Fibroblast of skin of right quadriceps (primary cell): Measurements from ENCODE around the gene LPXN.
A peak's percentile ranks its signal among the peaks of the same experiment; 100 is the strongest.

Experiments
- DNase-seq: peaks from one replicate; pipeline ENCODE4 v3.0.0-alpha.2; 2013

Gene LPXN

DNA sequence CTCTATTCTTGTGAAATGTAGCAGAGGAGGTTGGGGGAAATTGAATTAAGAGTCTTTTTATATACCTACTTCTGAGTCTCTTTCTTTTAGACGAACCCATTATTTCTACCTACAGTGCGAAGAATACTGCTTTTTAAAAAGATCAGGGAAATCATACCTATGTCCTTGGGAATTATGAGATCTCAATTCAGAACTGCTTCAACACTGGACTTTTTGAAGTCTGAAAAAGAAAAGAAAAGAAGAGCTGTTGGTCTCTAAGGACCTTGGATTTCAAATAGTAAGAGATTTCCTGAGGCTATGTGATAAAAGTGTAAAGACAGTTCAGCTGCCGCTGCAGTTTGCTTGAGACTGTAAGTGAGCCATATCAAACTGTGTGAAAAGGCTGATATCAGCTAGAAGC lies 64.0 kb downstream of the LPXN start:
- no peak for DNase-seq

DNA sequence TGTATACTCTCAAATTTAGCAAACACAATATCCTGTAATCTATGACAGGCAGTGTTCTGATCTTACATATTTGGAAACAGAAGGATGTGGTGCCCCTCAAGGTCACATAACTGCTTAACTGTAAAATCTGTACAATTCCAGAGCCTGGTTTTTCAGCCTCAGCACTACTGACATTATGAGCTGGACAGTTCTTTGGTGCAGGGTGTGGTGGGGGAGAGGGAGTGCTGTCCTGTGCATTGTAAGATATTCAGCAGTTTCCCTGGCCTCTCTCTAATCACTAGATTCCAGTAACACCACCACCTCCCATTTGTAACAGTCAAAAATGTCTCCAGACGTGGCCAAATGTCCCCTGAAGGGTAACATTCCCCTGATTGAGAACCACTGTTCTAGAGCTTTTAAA lies 65.9 kb downstream of the LPXN start:
- DNase-seq = no peak

DNA sequence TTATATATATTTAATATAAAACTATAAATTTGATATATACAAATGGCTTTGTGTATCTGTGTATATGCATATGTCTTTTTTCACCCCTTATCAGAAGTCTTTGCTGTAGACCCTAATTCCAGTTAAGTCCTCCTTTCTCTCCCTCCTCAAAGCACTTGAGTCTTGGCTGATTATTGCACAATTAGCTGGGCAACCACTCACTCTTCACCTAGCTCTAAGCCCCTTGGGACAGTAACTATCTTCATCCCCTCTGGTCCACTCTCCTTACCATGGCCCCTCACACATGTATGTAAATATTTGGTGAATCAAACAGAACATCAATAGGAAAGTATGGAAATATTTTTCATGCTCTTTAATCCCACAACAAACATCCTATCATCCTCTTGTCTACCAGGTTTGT lies 66.8 kb downstream of the LPXN start:
- no peak for DNase-seq

DNA sequence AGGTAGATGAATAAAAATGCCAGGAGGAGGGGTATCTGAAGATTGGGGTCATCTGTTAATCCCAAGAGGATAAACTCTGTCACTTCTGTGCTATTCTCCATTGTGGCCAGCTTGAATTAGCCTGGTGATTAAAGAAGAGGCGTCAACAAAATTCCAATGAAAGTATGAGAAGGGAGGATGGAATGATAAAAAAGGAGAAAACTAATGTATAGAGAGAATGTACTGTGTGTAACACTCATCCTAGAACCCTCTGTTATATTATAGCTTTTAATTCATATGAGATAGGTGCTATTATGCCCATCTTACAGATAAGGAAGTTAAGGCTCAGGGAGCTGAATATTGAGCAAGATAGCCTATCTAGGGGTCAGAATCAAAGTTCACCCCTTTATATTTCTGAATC lies 67.7 kb downstream of the LPXN start, which contains the start of gene OR5B21:
OR5B21 (minus strand) TSS at position 101 of the 400 bp plus-strand sequence; CDS start at position 101, 0 bp downstream.
- no peak for DNase-seq

DNA sequence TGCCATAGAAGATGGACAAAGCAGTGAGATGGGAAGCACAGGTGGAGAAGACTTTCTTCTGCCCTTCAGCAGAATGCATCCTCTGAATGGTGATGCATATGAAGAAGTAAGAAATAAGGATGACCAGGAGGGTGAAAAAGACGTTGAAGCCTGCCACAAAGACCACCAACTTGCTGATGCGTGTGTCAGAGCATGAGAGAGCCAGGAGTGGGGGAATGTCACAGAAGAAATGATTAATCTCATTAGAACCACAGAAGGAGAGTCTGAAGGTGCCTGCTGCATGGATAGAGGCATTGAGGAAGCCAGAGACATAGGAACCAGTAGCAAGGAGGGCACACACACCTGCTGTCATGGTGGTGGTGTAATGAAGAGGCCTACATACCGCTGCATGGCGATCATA lies 68.3 kb downstream of the LPXN start:
- no peak for DNase-seq

DNA sequence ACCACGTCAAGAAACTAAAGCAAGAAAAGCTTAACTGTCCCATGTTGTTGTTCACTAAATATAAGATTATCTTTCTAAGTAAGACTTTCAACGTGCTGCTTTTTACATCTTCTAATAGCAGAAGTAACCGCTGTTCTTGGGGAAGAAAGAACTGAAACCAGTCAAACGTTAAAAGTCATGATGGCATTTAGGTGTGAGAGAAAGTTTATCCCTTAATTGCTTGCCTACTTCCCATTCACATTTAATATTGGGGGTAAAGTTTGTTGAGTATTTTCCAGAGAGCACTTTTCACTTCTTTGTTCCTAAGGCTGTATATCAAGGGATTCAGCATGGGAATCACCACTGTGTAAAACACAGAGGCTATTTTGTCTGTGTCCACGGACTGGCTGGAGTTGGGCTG lies 68.7 kb downstream of the LPXN start:
- DNase-seq = no peak

DNA sequence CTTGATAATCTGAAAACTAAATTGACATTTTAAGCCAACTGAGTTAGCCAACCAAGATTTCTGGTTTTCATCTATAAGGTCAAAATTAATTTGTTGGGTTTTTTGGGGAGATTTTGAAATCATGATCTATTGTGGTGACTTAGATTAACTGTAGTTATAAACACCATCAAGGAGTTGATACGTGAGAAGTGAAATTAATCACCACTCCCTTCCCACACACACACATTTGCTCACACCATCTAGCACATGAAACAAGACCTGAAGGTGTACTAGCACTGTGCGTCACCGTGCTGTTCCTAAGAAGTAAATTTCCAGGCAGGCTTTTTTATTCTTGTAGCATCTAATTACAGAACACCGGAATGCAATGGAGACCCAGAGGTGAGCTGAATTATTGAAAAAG lies 69.8 kb downstream of the LPXN start:
- DNase-seq = no peak

DNA sequence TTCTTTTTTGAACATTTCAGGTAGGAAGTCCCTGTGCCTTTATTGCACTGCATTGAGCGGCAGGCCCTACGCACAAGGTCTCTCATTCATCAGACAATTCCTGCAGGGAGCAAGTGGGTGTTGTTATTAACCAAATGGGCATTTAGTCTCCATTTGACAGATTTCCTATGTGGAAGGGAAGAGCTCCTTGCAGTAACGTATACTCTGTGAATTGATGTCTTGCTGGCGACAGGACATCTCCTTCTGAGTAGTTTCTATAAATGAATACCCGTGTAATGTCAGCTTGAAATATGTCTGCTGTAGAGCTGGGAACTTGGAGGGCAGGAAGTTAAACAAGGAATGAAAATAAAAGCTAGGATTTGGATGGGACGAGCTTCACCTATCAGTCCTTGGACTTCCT lies 71.4 kb downstream of the LPXN start:
- DNase-seq = no peak

DNA sequence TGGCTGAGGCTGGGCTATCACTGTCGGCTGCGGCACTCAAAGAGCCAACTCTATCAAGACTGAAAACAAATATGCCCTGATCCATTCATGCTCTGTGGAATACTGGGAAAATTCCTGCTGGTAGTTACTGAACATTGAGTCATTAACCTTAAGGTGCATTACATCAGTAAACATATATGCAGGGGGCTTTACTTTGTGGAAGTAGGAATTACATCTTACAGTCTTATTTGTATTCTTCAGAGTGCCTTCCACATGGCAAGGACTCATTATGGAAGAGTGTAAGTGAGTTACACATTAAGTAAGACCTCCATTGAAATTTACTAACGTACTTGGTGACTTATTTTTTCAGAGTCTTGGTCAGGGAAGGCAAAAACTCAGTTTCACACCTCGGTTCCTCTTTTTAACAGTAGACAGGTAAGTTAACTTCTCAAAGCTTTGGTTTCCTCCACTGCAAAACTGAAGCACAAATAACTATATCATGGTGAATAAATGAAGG lies 72.2 kb downstream of the LPXN start:
- DNase-seq = peak; percentile 7

DNA sequence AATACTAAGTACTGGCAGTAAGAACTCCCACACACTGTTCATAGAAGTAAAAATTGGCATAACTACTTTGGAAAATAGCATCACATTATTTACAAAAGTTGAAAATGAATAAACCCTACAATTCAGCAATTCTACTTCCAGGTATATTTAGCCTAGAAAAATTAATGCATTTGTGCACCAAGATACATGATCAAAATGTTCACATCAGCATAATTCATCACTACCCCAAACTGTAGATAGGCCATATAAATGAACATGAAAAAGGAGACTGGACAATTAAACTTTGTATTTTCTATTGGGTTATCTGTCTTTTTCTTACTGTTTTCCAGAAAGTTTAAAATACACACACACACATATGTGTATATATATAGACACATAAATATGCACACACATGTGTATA lies 73.7 kb downstream of the LPXN start:
- no peak for DNase-seq

DNA sequence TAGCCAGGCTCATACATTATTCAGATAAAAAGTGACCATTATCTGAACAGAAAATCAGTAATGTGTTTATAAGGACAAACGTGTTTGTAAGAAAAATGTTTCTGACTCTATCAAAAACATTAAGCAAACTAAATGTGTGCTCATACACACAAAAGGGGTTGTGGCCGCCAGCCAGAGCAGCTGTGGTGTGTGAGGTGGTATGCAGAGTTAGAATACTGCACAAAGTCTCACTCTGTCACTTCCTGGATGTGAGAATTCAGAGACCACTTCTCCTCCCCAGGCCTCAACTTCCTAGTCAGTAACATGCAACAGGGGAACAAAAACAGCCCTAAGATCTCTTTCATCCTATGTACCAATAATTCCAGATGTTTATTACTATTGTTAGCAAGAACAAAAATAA lies 77.2 kb downstream of the LPXN start:
- DNase-seq = no peak

DNA sequence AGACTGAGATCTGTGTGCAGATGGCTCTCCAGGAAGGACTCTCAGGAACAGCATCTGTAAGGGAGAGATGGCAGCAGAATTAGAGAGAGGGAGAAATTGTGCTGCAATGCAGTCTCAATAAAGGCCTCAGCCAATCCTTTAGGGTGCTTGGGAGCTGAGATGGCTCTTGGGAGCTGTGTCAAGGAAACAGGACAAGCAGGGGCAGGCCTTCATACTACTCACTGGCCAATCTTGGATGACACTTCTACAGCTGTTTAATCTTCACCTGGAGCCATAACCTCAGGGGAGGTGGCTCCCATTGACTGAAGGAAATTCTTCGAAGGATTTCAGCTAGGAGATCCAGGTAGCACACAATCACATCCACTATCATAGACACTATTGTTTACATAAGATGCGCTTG lies 77.7 kb downstream of the LPXN start:
- DNase-seq = no peak

DNA sequence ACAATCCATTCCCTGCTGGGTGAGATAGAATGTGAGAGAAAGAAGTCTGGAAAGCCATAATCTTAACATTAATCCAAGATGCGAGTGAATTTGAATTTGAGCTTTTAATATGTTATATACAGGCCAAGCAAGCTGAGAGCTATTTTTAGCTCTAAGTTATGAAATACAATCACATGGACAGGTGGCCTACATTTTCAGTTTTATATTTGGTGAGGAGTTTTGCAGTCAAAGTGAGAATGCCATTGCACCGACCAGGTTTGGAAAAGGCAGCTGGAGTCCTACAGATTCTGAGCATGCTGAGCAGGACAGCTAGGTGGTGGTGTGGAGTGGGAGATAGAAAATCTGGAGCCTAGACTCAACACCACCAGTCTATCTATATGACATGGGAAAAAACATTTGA lies 79.8 kb downstream of the LPXN start:
- DNase-seq = no peak

DNA sequence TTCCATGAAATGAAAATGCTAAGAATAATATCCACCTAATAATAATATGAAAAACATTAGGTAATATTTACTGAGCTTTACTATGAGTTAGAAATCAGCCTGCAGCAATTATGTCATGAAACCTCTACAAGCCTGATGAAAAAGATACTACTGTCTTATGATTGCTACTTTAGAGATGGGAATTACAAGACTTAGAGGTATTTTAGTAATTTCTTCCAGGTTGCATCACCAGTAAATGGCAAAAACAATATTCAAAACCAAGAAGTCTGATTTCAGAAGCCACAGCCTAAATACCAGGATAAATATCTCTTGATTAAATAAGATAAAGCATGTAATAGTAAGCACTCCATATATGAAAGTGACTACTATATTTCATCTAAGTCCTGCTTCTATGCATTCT lies 81.6 kb downstream of the LPXN start:
- peak; percentile 19 for DNase-seq

DNA sequence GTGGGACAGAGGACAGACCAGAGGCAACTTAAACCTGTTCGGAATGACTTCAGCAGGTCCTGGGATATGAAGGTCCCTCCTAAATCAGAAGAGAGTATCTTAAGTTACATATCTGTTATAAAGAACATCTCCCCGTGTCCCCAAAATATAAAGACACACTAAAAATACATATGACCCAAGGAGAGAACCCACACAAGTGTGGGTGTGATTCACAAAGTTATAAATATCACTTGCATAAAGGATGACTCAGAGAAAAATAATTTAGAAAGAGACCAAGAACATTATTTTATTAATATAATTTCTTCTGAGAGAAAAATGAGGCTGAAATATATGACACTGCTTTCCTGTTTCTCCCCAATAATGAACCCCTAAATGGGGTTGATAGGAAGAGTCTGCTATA lies 82.0 kb downstream of the LPXN start:
- peak; percentile 2 for DNase-seq

DNA sequence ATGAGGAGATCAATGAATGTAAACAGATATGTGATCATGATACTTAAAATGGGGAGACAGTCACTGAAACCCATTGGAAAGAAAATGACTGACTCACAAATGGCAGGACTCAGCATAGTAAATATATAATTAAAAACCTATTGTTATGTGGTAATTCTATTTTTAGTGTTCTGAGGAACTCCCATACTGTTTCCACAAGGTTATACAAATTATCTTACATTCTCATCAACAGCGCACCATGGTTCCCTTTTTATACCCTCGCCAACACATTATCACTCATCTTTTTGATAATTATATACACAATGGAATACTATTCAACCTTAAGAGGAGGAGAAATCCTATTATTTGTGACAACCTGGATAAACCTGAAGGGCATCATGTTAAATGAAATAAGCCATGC lies 84.8 kb downstream of the LPXN start:
- no peak for DNase-seq

DNA sequence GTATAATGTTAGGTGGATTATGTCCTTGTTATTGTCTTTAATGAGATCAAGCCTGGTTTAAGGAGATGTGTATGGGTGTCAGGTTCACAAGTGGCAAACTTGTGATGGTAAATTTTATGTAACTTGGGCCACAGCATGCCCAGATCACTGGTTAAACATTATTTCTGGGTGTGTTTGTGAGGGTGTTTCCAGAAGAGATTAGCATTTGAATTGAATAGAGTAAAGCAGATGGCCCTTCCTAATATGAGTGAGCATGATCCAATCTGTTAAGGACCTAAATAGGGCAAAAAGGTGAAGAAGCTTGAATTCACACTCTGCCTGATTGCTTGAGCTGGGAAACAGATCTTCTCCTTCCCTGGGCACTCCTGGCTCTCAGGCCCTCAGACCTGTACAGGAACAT lies 88.5 kb downstream of the LPXN start:
- DNase-seq = no peak

DNA sequence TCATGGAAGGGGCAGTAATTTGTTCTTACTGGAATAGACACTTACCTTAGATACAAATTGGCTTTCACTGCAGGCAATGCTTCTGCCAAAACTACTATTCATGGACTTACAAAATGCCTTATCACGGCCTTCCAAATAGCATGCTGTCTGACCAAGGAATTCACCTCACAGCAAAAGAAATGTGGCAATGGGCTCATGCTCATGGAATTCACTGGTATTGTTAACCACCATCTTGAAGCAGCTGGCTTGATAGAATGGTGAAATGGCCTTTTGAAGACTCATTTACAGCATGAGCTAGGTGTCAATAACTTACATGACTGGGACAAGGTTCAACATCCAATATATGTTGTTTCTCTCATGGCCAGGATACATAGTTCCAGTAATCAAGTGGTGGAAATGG lies 89.7 kb downstream of the LPXN start:
- DNase-seq = no peak
